HPDE6-E6E7 (cell line): ENCODE results near the gene LMAN1L.

Experiments
- DNase-seq: peaks from one replicate; pipeline ENCODE4 v3.0.0; 2011; ENCODE audit warnings: missing footprints; ENCODE audit errors: extremely low spot score

Gene LMAN1L

GRCh38 chr15:74794248-74794969 is 18.2 kb upstream of the LMAN1L start:
- DNase-seq, result no peak

- no peak for DNase-seq
Measured at GRCh38 chr15:74794970-74795349, 17.7 kb upstream of the LMAN1L start.

- no peak for DNase-seq
Measured at GRCh38 chr15:74795966-74796625, 16.5 kb upstream of the LMAN1L start.

- DNase-seq, result no peak
Measured at GRCh38 chr15:74798388-74799254, 14.0 kb upstream of the LMAN1L start.

- DNase-seq, result no peak
Measured at GRCh38 chr15:74799255-74799855, 13.3 kb upstream of the LMAN1L start.

GRCh38 chr15:74799856-74800558 is 12.6 kb upstream of the LMAN1L start:
- peak; percentile 96 for DNase-seq

GRCh38 chr15:74800559-74801094 is 12.0 kb upstream of the LMAN1L start:
- no peak for DNase-seq

GRCh38 chr15:74801311-74801997 is 11.2 kb upstream of the LMAN1L start:
- DNase-seq, result no peak

- DNase-seq, result no peak
Measured at GRCh38 chr15:74802290-74802689, 10.3 kb upstream of the LMAN1L start.

- DNase-seq, result no peak
Measured at GRCh38 chr15:74802862-74803447, 9.7 kb upstream of the LMAN1L start.

GRCh38 chr15:74804935-74805334 is 7.7 kb upstream of the LMAN1L start:
- DNase-seq, result no peak

- no peak for DNase-seq
Measured at GRCh38 chr15:74807282-74807681, 5.4 kb upstream of the LMAN1L start.

- no peak for DNase-seq
Measured at GRCh38 chr15:74808078-74808839, 4.4 kb upstream of the LMAN1L start.

- no peak for DNase-seq
Measured at GRCh38 chr15:74808840-74809229, 3.8 kb upstream of the LMAN1L start.

- no peak for DNase-seq
Measured at GRCh38 chr15:74809242-74809641, 3.4 kb upstream of the LMAN1L start.

GRCh38 chr15:74809956-74810355 is 2.7 kb upstream of the LMAN1L start:
- no peak for DNase-seq

GRCh38 chr15:74815121-74815934 is 2.7 kb downstream of the LMAN1L start:
- no peak for DNase-seq

- no peak for DNase-seq
Measured at GRCh38 chr15:74815961-74816360, 3.3 kb downstream of the LMAN1L start.
